ENCODE measurements around the gene LMAN1L.

The LMAN1L gene

GRCh38 chr15:74828835-74829234 is 16.2 kb downstream of the LMAN1L start:
- Histone ChIP-seq H3K9ac (ENCODE audit: low read length) (no peak overlapping the region), H2AFZ (ENCODE audit: low read depth, low read length, severe bottlenecking) (no peak overlapping the region), H3K4me3 (ENCODE audit: insufficient read depth, low read length, poor library complexity, severe bottlenecking) (no peak overlapping the region), H3K9me2 (replicated peaks; ENCODE audit: insufficient read depth, low read length) (no peaks in the 10 kb centered on the region), H3K36me3 (ENCODE audit: low read length) (no peaks in the 10 kb centered on the region), H3K27me3 (ENCODE audit: low read length) (no peaks in the 10 kb centered on the region), H3K9me3 (ENCODE audit: insufficient read depth, low read length) (no peaks in the 10 kb centered on the region), H4K20me1 (ENCODE audit: low read depth, low read length) (no peaks in the 10 kb centered on the region), H3K27ac (ENCODE audit: low read depth, low read length) (no peak overlapping the region), H3K4me2 (ENCODE audit: low read depth, low read length, poor library complexity, severe bottlenecking) (no peak overlapping the region), H3K79me2 (ENCODE audit: insufficient read depth, low read length) (no peaks in the 10 kb centered on the region), H3F3A (ENCODE audit: insufficient read depth) (no peaks in the 10 kb centered on the region)
- TF ChIP-seq CTCF (IDR thresholded peaks at IDR 0.05; ENCODE audit: insufficient read depth, low read length, poor library complexity, severe bottlenecking) = no peak
- TF ChIP-seq EZH2phosphoT487 (conservative IDR thresholded peaks at IDR 0.05; ENCODE audit: low read length) = no peak

GRCh38 chr15:74829486-74829885 is 16.9 kb downstream of the LMAN1L start:
- H3K79me2 ChIP-seq (ENCODE audit: insufficient read depth, low read length) = no peaks in the 10 kb centered on the region
- no peak overlapping the region for H3K4me3 ChIP-seq (ENCODE audit: insufficient read depth, low read length, poor library complexity, severe bottlenecking)
- H3F3A ChIP-seq (ENCODE audit: insufficient read depth) = no peaks in the 10 kb centered on the region
- no peak overlapping the region for H3K27ac ChIP-seq (ENCODE audit: low read depth, low read length)
- H3K36me3 ChIP-seq (ENCODE audit: low read length) = no peaks in the 10 kb centered on the region
- H3K9me2 ChIP-seq (replicated peaks; ENCODE audit: insufficient read depth, low read length) = no peaks in the 10 kb centered on the region
- no peaks in the 10 kb centered on the region for H3K9me3 ChIP-seq (ENCODE audit: insufficient read depth, low read length)
- H3K4me2 ChIP-seq (ENCODE audit: low read depth, low read length, poor library complexity, severe bottlenecking) = no peak overlapping the region
- no peaks in the 10 kb centered on the region for H4K20me1 ChIP-seq (ENCODE audit: low read depth, low read length)
- H3K27me3 ChIP-seq (ENCODE audit: low read length) = no peaks in the 10 kb centered on the region
- TF ChIP-seq EZH2phosphoT487 (conservative IDR thresholded peaks at IDR 0.05; ENCODE audit: low read length) = no peak
- no peak for TF ChIP-seq CTCF (IDR thresholded peaks at IDR 0.05; ENCODE audit: insufficient read depth, low read length, poor library complexity, severe bottlenecking)
- no peak overlapping the region for H2AFZ ChIP-seq (ENCODE audit: low read depth, low read length, severe bottlenecking)
- H3K9ac ChIP-seq (ENCODE audit: low read length) = no peak overlapping the region

DNA sequence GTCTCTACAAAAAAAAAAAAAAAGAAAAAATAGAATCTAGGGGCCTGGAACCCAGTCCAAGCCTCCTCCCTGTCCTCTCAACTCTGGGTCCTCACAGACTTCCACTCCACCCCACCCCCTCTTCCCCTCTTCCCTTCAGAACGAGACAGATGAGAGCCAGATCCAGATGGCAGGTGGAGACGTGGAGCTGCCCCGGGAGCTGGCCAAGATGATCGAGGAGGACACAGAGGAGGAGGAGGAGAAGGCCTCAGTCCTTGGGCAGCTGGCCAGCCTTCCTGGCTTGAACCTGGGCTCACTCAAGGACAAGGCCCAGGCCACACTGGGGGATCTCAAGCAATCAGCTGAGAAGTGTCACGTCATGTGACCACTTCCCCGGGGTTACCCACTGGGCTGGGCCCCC is 17.4 kb downstream of the LMAN1L start:
- no peaks in the 10 kb centered on the region for H3K9me2 ChIP-seq (replicated peaks; ENCODE audit: insufficient read depth, low read length)
- TF ChIP-seq EZH2phosphoT487 (conservative IDR thresholded peaks at IDR 0.05; ENCODE audit: low read length) (no peak), CTCF (IDR thresholded peaks at IDR 0.05; ENCODE audit: insufficient read depth, low read length, poor library complexity, severe bottlenecking) (no peak)
- H3F3A ChIP-seq (ENCODE audit: insufficient read depth) = no peaks in the 10 kb centered on the region
- H4K20me1 ChIP-seq (ENCODE audit: low read depth, low read length) = no peaks in the 10 kb centered on the region
- no peaks in the 10 kb centered on the region for H3K36me3 ChIP-seq (ENCODE audit: low read length)
- no peaks in the 10 kb centered on the region for H3K27me3 ChIP-seq (ENCODE audit: low read length)
- no peak overlapping the region for H3K9ac ChIP-seq (ENCODE audit: low read length)
- no peak overlapping the region for H3K4me2 ChIP-seq (ENCODE audit: low read depth, low read length, poor library complexity, severe bottlenecking)
- no peak overlapping the region for H3K27ac ChIP-seq (ENCODE audit: low read depth, low read length)
- no peaks in the 10 kb centered on the region for H3K79me2 ChIP-seq (ENCODE audit: insufficient read depth, low read length)
- no peaks in the 10 kb centered on the region for H3K9me3 ChIP-seq (ENCODE audit: insufficient read depth, low read length)
- H2AFZ ChIP-seq (ENCODE audit: low read depth, low read length, severe bottlenecking) = no peak overlapping the region
- no peak overlapping the region for H3K4me3 ChIP-seq (ENCODE audit: insufficient read depth, low read length, poor library complexity, severe bottlenecking)

GRCh38 chr15:74830868-74831267 is 18.2 kb downstream of the LMAN1L start:
- H3F3A ChIP-seq (ENCODE audit: insufficient read depth) = no peaks in the 10 kb centered on the region
- no peak overlapping the region for H2AFZ ChIP-seq (ENCODE audit: low read depth, low read length, severe bottlenecking)
- H3K36me3 ChIP-seq (ENCODE audit: low read length) = no peaks in the 10 kb centered on the region
- H3K4me2 ChIP-seq (ENCODE audit: low read depth, low read length, poor library complexity, severe bottlenecking) = no peak overlapping the region
- no peaks in the 10 kb centered on the region for H4K20me1 ChIP-seq (ENCODE audit: low read depth, low read length)
- no peaks in the 10 kb centered on the region for H3K27me3 ChIP-seq (ENCODE audit: low read length)
- H3K9me3 ChIP-seq (ENCODE audit: insufficient read depth, low read length) = no peaks in the 10 kb centered on the region
- H3K9ac ChIP-seq (ENCODE audit: low read length) = no peak overlapping the region
- no peak overlapping the region for H3K4me3 ChIP-seq (ENCODE audit: insufficient read depth, low read length, poor library complexity, severe bottlenecking)
- TF ChIP-seq EZH2phosphoT487 (conservative IDR thresholded peaks at IDR 0.05; ENCODE audit: low read length) (no peak), CTCF (IDR thresholded peaks at IDR 0.05; ENCODE audit: insufficient read depth, low read length, poor library complexity, severe bottlenecking) (no peak)
- no peak overlapping the region for H3K27ac ChIP-seq (ENCODE audit: low read depth, low read length)
- H3K9me2 ChIP-seq (replicated peaks; ENCODE audit: insufficient read depth, low read length) = no peaks in the 10 kb centered on the region
- H3K79me2 ChIP-seq (ENCODE audit: insufficient read depth, low read length) = no peaks in the 10 kb centered on the region

All from SU-DHL-6 (cell line).